ENCODE data around the gene ZYG11B.
"Not testable (repeated sequence)": the region's sequence is repeated elsewhere in the genome, so short reads cannot be mapped to it uniquely, and the experiment has no call there.

The ZYG11B gene

DNA sequence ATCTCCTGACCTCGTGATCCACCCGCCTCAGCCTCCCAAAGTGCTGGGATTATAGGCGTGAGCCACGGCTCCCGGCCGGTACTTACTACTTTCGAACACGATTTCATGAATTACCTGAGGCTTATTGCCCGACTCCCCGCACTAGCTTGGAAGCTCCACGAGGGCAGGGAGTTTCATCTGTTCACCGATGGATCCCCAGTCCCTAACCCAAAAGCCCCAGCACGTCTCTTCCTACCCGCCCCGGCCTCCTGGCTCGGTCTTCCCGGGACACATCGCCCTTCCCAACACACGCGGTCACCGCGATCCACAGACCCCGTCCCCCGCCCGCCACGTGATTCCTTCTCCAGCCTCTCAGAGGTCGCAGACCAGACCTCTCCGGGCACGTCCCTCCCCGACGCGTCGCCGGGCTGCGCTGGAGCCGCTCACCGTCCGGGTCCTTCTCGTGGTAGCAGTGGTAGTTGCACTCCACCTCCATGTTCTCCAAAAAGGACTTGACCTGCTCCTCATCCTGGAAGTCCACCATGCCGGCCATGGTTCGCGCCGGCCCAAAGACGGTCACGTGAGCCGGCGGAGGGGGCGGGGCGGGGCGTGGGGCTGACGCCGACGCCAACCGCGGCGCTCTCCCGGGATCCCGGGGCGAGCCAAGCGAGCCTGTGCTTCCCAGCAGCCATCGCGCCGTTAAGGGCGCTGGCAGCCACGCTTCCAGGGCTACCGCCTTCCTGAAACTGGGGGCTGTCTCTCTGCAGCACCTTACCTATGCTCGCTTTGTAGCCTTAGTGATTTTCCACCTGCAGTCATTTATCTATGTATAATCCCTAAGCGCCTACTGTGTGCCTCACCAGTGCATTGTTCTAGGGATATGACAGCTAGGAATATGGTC is 28.2 kb upstream of the ZYG11B start, which contains the start of gene COA7:
Gene COA7 (minus strand): TSS at position 553 of the 880 bp plus-strand sequence. CDS start 21 bp downstream, at position 532.
- Mint-ChIP-seq H3K4me1 (peaks cover 29% of the 10 kb centered on the region), H3K9me3 (no peaks in the 10 kb centered on the region), H3K4me3 (peak within 1 kb of the TSS; percentile 86), H3K27ac (peak within 1 kb of the TSS; percentile 88), H3K36me3 (peaks cover 22% of the 10 kb centered on the region)
- ATAC-seq (peak; percentile 55), DNase-seq (ENCODE audit: low spot score in 2 of 2) (peak; percentile 51 to 84)

DNA sequence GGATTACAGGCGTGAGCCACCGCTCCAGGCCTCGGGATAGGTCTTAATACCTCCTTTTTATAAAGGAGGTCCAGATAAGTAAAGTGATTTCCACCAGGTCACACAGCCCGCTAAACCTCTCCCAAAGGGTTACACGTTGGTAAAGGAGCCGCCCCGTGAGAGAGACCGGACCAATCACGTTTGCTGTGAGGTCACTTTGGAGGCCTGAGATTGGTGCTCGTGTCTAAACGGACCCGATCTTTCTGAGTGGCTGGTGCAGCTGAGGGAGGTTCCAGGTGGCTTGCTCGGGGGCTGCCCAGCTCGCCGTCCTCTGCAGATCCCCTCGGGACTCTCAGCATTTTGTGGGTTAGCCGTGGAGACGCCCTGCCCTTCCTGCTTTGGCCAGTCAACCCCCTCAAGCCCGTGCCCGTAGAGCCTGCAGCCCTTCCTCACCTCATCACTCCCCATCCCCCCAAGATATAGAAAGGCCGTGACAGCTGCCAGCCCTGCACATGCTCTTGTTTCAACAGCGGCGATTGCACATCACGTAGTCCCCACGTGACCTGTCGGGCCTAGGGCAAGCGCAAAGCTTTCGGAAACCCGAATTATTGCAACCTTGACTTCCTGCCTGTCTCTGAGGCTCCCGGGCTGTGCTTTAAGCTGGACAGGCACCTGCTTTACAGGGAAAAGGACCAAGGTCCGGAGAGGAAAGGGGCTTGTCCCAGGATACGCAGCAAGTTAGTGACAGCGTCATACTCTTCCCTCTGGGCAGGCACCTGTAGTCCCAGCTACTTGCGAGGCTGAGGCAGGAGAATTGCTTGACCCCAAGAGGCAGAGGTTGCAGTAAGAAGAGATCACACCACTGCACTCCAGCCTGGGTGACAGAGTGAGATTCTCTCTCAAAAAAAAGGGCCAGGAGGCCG is 23.1 kb upstream of the ZYG11B start:
- DNase-seq (ENCODE audit: low spot score in 2 of 2) (peak; percentile 58 to 88), ATAC-seq (peak; percentile 96)
- Mint-ChIP-seq H3K27ac (peak overlapping the region; percentile 97), H3K4me1 (peaks cover 24% of the 10 kb centered on the region), H3K4me3 (peak overlapping the region; percentile 92), H3K36me3 (peaks cover 14% of the 10 kb centered on the region), H3K9me3 (no peaks in the 10 kb centered on the region)

DNA sequence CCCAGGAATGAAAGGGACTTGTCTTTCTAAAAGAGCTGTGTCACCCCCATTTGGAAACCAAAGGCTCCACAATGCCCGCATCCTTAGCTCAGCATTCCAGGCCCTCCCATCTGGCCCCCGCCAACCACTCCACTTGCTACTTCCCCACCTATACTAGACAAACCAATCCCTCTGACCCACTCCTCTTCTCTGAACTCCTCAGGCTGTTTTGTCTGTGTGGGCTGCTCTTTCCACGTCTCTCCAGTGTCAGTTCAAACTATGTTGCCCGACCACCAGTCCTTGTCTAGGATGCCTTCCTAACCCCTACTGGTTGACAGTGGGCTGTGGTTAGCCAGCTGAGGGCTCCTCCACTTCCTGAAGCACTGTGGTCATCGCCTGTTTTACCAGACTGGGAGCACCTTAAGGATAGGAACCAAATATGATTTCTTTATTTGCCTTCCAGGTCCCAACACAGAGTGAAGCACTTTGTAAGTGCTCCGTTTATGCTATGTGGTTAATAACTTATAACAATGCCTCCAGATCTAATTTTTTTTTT is 20.1 kb upstream of the ZYG11B start:
- no peaks in the 10 kb centered on the region for H3K9me3 Mint-ChIP-seq
- H3K4me3 Mint-ChIP-seq = no peak overlapping the region
- ATAC-seq (no peak), DNase-seq (ENCODE audit: low spot score in 2 of 2) (no peak)
- peaks cover 18% of the 10 kb centered on the region for H3K4me1 Mint-ChIP-seq
- H3K27ac Mint-ChIP-seq = no peak overlapping the region
- H3K36me3 Mint-ChIP-seq = peaks cover 9% of the 10 kb centered on the region

DNA sequence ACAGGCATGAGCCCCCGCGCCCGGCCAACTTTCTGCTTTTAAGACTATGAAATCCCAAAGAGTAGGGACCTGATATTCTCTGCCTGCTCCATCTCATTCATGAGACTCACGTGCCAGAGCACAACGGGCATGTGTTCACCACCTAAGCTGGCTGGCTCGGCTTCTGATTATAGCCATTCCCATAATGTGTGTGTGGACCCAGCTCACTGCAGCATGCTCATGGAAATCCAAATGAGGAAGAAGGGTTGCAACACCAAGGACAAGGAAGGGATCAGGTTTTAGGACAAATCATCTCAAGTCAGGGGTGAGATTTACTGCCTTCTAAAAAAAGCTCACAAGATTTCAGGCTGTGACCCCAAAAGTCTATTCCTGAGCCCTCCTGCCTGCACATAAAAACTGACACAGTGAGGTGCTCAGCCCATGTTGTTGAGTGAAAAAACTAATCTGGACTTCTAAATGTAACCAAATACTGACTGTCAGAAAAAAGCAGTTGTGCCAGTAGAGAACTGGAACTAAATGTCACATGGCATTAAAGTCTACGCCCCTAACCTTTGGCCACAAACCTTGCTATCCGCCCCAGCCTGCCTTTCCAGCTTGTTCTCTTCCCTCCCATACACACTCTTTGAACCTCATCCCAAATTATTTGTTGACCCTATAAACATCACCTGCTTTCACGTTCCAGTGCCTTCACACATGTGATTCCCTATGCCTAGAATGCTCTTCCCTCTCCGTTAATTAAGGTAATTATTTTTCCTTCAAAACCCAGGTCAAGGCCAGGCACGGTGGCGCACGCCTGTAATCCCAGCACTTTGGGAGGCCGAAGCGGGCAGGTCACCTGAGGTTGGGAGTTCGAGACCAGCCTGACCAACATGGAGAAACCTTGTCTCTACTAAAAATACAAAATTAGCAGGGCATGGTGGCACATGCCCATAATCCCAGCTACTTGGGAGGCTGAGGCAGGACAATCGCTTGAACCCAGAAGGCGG is 19.0 kb upstream of the ZYG11B start:
- no peak overlapping the region for H3K27ac Mint-ChIP-seq
- ATAC-seq (no peak), DNase-seq (ENCODE audit: low spot score in 2 of 2) (no peak)
- peaks cover 16% of the 10 kb centered on the region for H3K4me1 Mint-ChIP-seq
- H3K4me3 Mint-ChIP-seq = no peak overlapping the region
- H3K9me3 Mint-ChIP-seq = no peaks in the 10 kb centered on the region
- peaks cover 9% of the 10 kb centered on the region for H3K36me3 Mint-ChIP-seq

DNA sequence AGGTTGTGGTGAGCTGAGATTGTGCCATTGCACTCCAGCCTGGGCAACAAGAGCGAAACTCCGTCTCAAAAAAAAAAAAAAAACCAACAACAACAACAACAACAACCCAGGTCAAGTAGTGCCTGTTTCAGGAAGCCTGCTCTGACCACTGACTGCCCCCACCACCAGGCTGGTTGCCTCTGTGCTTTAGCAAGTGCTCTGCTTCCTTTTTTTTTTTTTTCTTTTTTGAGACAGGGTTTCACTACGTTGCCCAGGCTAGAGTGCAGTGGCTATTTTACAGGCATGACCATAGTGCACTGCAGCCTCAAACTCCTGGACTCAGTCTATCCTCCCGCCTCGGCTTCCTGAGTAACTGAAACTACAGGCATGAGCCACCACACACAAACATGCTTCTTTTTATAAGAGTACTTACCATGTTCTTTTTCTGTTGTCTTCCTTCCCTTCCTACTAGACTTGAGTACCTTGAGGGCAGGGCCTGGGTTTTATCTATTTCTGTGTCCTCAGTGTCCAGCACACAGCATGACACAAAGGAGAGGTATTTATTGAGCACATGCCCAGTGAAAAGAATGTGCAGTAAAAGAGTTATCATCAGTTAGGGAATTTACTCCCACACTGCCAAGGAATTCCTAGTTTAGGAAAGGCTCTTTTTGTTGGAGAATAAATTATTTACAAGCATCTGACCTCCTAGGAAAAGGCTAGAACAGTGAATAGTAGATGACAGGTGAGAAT is 18.2 kb upstream of the ZYG11B start:
- no peak overlapping the region for H3K4me3 Mint-ChIP-seq
- no peaks in the 10 kb centered on the region for H3K9me3 Mint-ChIP-seq
- DNase-seq (ENCODE audit: low spot score in 2 of 2) (no peak), ATAC-seq (no peak)
- peaks cover 13% of the 10 kb centered on the region for H3K4me1 Mint-ChIP-seq
- H3K27ac Mint-ChIP-seq = no peak overlapping the region
- H3K36me3 Mint-ChIP-seq = peaks cover 6% of the 10 kb centered on the region

DNA sequence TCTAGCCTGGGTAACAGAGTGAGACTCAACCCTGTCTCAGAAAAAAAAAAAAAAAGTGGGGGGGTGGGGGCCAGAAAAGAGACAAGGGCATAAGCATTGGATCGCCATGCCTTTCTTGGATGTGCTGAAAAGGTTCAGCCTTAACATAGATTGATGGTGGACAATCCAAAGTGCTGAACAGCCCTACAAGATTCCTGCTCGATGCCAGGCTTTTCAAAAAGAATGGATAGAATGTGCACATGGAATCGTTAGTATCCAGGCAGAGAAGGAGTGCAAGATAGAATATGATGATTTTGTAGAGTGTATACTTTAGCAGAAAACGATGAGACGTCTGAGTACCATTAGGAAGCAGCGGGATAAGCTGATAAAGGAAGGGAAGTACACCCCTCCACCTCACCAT is 17.2 kb upstream of the ZYG11B start:
- Mint-ChIP-seq H3K4me3 (no peak overlapping the region), H3K27ac (no peak overlapping the region), H3K36me3 (no peaks in the 10 kb centered on the region), H3K4me1 (peaks cover 6% of the 10 kb centered on the region), H3K9me3 (no peaks in the 10 kb centered on the region)
- ATAC-seq = no peak
- DNase-seq (ENCODE audit: low spot score in 2 of 2) = no peak

DNA sequence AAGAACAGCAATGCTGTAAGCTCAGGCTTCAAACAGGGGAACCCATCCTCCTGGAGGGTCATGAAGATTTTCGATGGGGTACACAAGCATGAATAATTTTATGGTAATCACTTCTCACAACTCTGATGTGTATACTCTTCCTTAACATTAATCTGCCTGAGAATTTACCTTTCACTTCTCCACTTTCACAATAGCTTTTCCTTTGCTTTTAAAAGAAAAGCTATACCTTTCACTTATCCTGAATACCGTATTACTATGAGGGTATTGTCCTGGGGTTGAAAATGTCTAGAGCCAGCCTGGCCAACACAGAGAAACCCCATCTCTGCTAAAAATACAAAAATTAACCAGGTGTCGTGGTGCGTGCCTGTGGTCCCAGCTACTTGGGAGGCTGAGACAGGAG is 12.7 kb upstream of the ZYG11B start:
- no peaks in the 10 kb centered on the region for H3K4me1 Mint-ChIP-seq
- H3K4me3 Mint-ChIP-seq = no peak overlapping the region
- H3K36me3 Mint-ChIP-seq = no peaks in the 10 kb centered on the region
- H3K27ac Mint-ChIP-seq = peak overlapping the region; percentile 60
- no peak for ATAC-seq
- DNase-seq (ENCODE audit: low spot score in 2 of 2) = no peak
- H3K9me3 Mint-ChIP-seq = no peaks in the 10 kb centered on the region

DNA sequence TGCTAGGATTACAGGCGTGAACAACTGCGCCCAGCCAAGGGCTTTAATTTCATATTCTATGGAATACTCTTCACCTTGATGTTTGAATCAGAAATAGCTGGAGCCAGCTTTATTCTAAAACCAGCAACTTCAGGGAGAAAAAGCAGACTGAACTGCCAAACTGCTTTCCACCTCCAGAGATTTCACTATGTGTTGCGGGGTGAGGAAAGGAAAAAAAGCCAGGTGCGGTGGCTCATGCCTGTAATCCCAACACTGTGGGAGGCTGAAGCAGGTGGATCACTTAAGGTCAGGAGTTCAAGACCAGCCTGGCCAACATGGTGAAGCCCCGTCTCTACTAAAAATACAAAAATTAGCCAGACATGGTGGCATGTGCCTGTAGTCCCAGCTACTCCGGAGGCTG is 11.0 kb upstream of the ZYG11B start:
- H3K36me3 Mint-ChIP-seq; ATAC-seq; H3K27ac Mint-ChIP-seq; H3K4me1 Mint-ChIP-seq; H3K4me3 Mint-ChIP-seq; H3K9me3 Mint-ChIP-seq; DNase-seq (ENCODE audit: low spot score in 2 of 2): not testable (repeated sequence)

DNA sequence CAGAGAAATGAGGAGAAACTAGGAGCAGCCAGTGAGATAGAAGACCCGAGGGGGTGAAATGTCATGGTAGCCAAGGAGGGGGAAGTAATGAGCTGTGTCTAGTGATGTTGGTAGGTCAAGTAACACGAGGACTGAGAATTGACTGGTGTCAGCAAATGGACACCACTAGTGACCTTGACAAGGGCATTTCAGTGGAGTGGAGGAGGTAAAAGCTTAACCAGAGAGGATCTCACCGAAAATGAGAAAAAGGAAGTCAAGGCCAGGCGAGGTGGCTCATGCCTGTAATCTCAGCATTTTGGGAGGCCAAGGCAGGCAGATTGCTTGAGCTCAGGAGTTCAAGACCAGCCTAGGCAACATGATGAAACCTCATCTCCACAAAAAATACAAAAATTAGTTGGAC is 3.0 kb upstream of the ZYG11B start:
- H3K4me3 Mint-ChIP-seq = no peak overlapping the region
- DNase-seq (ENCODE audit: low spot score in 2 of 2) (no peak), ATAC-seq (no peak)
- peaks cover 12% of the 10 kb centered on the region for H3K36me3 Mint-ChIP-seq
- H3K9me3 Mint-ChIP-seq = no peaks in the 10 kb centered on the region
- H3K4me1 Mint-ChIP-seq = peaks cover 32% of the 10 kb centered on the region
- H3K27ac Mint-ChIP-seq = no peak overlapping the region

DNA sequence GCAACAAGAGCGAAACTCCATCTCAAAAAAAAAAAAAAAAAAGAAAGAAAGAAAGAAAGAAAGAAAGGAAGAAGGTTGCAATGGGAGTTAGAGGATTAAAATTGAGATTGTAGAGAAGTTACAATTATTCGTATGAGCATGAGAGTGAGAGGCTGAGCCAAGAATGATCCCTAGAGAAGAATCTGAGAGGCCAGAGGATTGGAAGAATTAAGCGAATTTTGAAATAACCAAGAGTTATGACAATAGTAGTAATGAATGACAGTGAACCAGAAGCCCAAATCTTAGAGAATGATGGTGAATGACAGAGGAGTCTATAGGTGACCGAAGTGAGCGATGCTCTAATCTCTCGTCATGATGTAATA is 369 bp upstream of the ZYG11B start:
- H3K36me3 Mint-ChIP-seq = peaks cover 17% of the 10 kb centered on the region
- no peak for ATAC-seq
- peak overlapping the region; percentile 91 for H3K27ac Mint-ChIP-seq
- H3K4me1 Mint-ChIP-seq = peaks cover 44% of the 10 kb centered on the region
- DNase-seq (ENCODE audit: low spot score in 2 of 2) = no peak
- peak overlapping the region; percentile 90 for H3K4me3 Mint-ChIP-seq
- no peaks in the 10 kb centered on the region for H3K9me3 Mint-ChIP-seq

DNA sequence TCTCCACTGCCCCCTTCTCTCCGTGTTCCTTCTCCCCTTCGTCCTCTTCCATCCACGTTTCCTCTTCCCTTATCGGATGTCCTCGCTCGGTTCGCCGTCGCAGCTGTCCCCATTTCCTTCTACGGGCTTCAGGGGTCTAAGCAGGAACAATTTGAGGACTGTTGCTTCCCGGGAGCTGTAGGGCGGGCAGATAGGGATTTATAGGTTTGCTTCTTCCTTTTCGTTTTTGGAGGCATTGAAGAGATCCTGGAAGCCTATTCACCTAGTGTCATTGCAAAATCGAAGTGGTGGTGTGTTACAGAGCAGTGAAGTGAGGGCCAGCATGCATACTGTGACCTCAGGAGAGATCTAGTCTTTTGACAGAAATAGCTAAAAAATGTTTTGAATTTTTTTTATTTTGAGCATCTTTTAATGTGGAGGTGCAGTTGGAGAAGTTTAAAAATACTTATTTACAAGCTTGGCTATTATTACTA is 897 bp downstream of the ZYG11B start:
- peak in 1 of 2 donors; percentile 55 for DNase-seq (ENCODE audit: low spot score in 2 of 2)
- no peak for ATAC-seq
- Mint-ChIP-seq H3K4me3 (peak overlapping the region; percentile 90), H3K27ac (peak overlapping the region; percentile 91), H3K4me1 (peaks cover 44% of the 10 kb centered on the region), H3K9me3 (no peaks in the 10 kb centered on the region), H3K36me3 (peaks cover 23% of the 10 kb centered on the region)

DNA sequence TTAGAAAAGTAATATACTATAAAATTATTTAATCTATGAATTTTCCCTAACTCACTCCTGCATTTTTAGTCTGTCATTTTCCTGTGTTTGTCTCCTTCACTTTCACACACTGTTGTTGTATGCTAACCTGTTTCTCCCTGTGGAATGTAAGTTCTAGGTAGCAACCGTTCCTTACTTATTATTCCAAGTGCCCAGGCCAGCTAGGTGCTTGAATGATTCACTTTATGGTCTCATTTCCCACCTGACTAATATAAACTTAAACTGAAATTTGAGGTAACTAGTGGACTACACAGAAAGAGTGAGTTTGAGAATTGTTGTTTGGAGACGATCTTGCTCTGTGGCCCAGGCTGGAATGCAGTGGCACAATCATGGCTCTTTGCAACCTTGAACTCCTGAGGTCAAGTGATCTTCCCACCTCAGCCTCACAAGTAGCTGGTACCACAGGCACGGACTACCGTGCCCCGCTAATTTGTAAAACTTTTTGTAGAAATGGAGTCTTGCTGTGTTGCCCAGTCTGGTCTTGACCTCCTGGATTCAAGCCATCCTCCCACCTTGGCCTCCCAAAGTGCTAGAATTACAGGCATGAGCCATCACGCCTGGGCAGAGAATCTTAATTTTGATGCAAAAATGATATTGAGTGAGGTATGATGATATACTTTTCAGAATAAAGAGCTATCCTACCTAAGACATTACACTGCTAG is 1.9 kb downstream of the ZYG11B start:
- H3K9me3 Mint-ChIP-seq = no peaks in the 10 kb centered on the region
- no peak overlapping the region for H3K27ac Mint-ChIP-seq
- peaks cover 23% of the 10 kb centered on the region for H3K36me3 Mint-ChIP-seq
- DNase-seq (ENCODE audit: low spot score in 2 of 2) (no peak), ATAC-seq (no peak)
- H3K4me1 Mint-ChIP-seq = peaks cover 44% of the 10 kb centered on the region
- H3K4me3 Mint-ChIP-seq = peak overlapping the region; percentile 90

DNA sequence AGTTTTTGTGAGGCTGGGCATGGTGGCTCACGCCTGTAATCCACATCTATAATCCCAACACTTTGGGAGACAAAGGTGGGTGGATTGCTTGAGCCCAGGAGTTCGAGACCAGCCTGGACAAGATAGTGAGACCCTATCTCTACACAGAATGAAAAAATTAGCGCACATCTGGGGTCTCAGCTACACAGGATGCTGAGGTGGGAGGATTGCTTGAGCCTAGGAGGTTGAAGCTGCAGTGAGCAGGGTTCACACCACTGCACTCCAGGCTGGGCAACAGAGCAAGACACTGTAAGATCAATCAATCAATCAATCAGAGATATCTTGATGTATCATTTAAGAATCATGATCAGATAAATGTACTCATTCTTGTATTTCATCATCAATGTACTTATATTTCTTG is 7.1 kb downstream of the ZYG11B start:
- Mint-ChIP-seq H3K27ac (no peak overlapping the region), H3K9me3 (no peaks in the 10 kb centered on the region), H3K4me3 (no peak overlapping the region), H3K4me1 (peaks cover 11% of the 10 kb centered on the region), H3K36me3 (peaks cover 11% of the 10 kb centered on the region)
- no peak for DNase-seq (ENCODE audit: low spot score in 2 of 2)
- ATAC-seq = no peak
